Stimulated activated CD4-positive, alpha-beta T cell treated with anti-CD3 and anti-CD28 coated beads, Interleukin-15, amount 100 ng/mL, for 48 hours (primary cell): Measurements from ENCODE around the gene HYLS1.
"Not testable (repeated sequence)": the region's sequence is repeated elsewhere in the genome, so short reads cannot be mapped to it uniquely, and the experiment has no call there.

Experiments
- DNase-seq, 2 donors: peaks; one replicate each; pipeline ENCODE4 v3.0.0-alpha.2; 2020; ENCODE audit warnings: low read depth in 2 of 2

Gene HYLS1

GRCh38 chr11:125887373-125888324 lies at the start of gene HYLS1:
Gene HYLS1 (plus strand): TSS chr11:125887668. CDS start chr11:125899369, 11,701 bp downstream.
- peak; percentile 90 to 93 for DNase-seq

- DNase-seq, result no peak
Observed at GRCh38 chr11:125842321-125842948, 45.0 kb upstream of the HYLS1 start.

GRCh38 chr11:125846188-125846587 lies 41.3 kb upstream of the HYLS1 start:
- no peak for DNase-seq

- not testable (repeated sequence) for DNase-seq
Observed at GRCh38 chr11:125857670-125858069, 29.8 kb upstream of the HYLS1 start.

GRCh38 chr11:125862786-125863185 lies 24.7 kb upstream of the HYLS1 start:
- not testable (repeated sequence) for DNase-seq

GRCh38 chr11:125865354-125865753 lies 22.1 kb upstream of the HYLS1 start:
- DNase-seq, result not testable (repeated sequence)

- DNase-seq, result no peak
Observed at GRCh38 chr11:125869521-125869920, 17.9 kb upstream of the HYLS1 start.

- no peak for DNase-seq
Observed at GRCh38 chr11:125871391-125872137, 15.9 kb upstream of the HYLS1 start.

GRCh38 chr11:125872138-125872491 lies 15.4 kb upstream of the HYLS1 start:
- no peak for DNase-seq

- DNase-seq, result no peak
Observed at GRCh38 chr11:125873881-125874555, 13.4 kb upstream of the HYLS1 start.

- peak in 1 of 2 donors; percentile 23 for DNase-seq
Observed at GRCh38 chr11:125874556-125875124, 12.8 kb upstream of the HYLS1 start.

- DNase-seq, result no peak
Observed at GRCh38 chr11:125881291-125881690, 6.2 kb upstream of the HYLS1 start.

GRCh38 chr11:125883375-125883774 lies 4.1 kb upstream of the HYLS1 start:
- DNase-seq, result no peak

GRCh38 chr11:125886997-125887372 lies 483 bp upstream of the HYLS1 start:
- DNase-seq, result no peak

GRCh38 chr11:125890447-125891100 lies 3.1 kb downstream of the HYLS1 start:
- no peak for DNase-seq

GRCh38 chr11:125892071-125892470 lies 4.6 kb downstream of the HYLS1 start:
- no peak for DNase-seq

- DNase-seq, result no peak
Observed at GRCh38 chr11:125892994-125893393, 5.5 kb downstream of the HYLS1 start.

GRCh38 chr11:125901872-125902271 lies 14.4 kb downstream of the HYLS1 start:
- no peak for DNase-seq

GRCh38 chr11:125902277-125902926 lies 14.9 kb downstream of the HYLS1 start:
- no peak for DNase-seq
